ENCODE results near the gene PLEKHA8. TPM values are rescaled to one million over a fixed set of nuclear protein-coding genes. Genes with fewer than 3 reads are reported as not detected.

PLEKHA8 gene
- total RNA-seq, 1 donor from 2014 or later = 19.5 TPM

GRCh38 chr7:29988424-29989256 lies 39.6 kb upstream of the PLEKHA8 start:
- Mint-ChIP-seq H3K27me3 (ENCODE audit: unreplicated experiment) (no peaks in the 10 kb centered on the region), H3K27ac (ENCODE audit: unreplicated experiment) (peak overlapping the region; percentile 93), H3K9me3 (ENCODE audit: unreplicated experiment) (peaks cover 4% of the 10 kb centered on the region), H3K4me3 (ENCODE audit: unreplicated experiment) (peak overlapping the region; percentile 84), H3K36me3 (ENCODE audit: unreplicated experiment) (peaks cover 2% of the 10 kb centered on the region), H3K4me1 (ENCODE audit: unreplicated experiment) (peaks cover 26% of the 10 kb centered on the region)
- TF ChIP-seq, protein P1, sequence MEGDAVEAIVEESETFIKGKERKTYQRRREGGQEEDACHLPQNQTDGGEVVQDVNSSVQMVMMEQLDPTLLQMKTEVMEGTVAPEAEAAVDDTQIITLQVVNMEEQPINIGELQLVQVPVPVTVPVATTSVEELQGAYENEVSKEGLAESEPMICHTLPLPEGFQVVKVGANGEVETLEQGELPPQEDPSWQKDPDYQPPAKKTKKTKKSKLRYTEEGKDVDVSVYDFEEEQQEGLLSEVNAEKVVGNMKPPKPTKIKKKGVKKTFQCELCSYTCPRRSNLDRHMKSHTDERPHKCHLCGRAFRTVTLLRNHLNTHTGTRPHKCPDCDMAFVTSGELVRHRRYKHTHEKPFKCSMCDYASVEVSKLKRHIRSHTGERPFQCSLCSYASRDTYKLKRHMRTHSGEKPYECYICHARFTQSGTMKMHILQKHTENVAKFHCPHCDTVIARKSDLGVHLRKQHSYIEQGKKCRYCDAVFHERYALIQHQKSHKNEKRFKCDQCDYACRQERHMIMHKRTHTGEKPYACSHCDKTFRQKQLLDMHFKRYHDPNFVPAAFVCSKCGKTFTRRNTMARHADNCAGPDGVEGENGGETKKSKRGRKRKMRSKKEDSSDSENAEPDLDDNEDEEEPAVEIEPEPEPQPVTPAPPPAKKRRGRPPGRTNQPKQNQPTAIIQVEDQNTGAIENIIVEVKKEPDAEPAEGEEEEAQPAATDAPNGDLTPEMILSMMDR (IDR thresholded peaks at IDR 0.05) = no peak
- peak; percentile 86 for DNase-seq (ENCODE audit: extremely low spot score, unreplicated experiment)

DNA sequence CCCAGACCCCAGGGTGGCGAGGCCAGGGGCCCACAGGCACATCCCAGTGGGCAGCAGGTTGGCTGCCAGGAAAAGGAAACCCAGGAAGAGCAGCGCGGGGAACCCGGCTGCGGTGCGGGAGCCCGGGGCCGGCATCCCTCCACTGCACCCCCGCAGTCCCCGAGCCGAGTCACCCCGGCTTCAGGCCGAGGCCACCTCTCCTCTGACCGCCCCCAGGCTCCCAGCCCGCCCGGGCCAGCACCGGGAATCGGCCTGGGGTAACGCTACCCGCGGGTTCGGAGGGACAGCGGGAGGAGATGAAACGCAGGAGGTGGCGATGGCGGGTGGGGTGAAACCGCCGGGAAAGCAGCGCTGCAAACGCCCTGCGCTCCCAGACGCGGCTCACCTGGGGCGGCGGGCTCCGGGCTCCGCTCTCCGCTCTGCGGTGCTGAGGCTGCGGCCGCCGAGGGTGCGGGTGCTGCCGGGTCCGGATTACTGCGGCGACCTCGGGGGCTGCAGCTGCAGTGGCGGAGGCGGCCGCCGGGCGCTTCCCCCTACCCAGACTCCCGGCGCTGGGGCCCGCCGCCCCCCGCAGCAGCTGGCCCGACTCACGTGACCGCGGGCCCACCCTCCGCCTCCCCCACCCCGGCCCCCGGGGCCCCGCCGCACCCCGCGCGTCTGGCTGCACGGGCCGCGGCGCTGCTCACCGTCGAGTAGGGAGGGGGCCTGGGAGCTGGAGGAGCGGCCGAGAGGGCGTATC lies 38.8 kb upstream of the PLEKHA8 start, which contains the start of gene SCRN1:
TSS of gene SCRN1 (minus strand) at position 545 of the 739 bp plus-strand sequence. CDS start 20,734 bp downstream, outside the sequence.
- H3K9me3 Mint-ChIP-seq (ENCODE audit: unreplicated experiment) = peaks cover 4% of the 10 kb centered on the region
- peak within 1 kb of the TSS; percentile 84 for H3K4me3 Mint-ChIP-seq (ENCODE audit: unreplicated experiment)
- peaks cover 26% of the 10 kb centered on the region for H3K4me1 Mint-ChIP-seq (ENCODE audit: unreplicated experiment)
- DNase-seq (ENCODE audit: extremely low spot score, unreplicated experiment) = no peak
- TF ChIP-seq, protein P1 (IDR thresholded peaks at IDR 0.05) = no peak
- H3K36me3 Mint-ChIP-seq (ENCODE audit: unreplicated experiment) = no peaks in the 10 kb centered on the region
- H3K27ac Mint-ChIP-seq (ENCODE audit: unreplicated experiment) = peak within 1 kb of the TSS; percentile 93
- H3K27me3 Mint-ChIP-seq (ENCODE audit: unreplicated experiment) = no peaks in the 10 kb centered on the region

DNA sequence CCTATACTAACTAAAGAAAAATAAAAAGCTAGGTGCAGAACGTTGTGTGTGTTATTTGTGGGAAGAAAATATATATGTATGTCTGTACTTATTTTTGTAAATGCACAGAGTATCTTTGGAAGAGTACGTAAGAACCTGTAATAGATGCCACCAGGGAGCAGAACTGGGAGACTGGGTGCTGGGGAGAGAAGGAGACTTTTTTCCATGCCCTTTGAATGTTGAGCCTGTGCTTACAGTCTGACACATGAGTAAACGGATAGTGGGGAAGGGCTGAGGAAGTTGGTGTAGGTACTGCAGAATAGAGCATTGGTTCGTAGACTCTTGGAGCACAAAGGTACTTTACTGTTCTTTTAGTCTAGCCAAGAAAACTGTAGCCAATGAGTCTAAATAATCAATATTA lies 37.3 kb upstream of the PLEKHA8 start:
- Mint-ChIP-seq H3K9me3 (ENCODE audit: unreplicated experiment) (peaks cover 4% of the 10 kb centered on the region), H3K27ac (ENCODE audit: unreplicated experiment) (peak overlapping the region; percentile 90), H3K27me3 (ENCODE audit: unreplicated experiment) (no peaks in the 10 kb centered on the region), H3K4me3 (ENCODE audit: unreplicated experiment) (peak overlapping the region; percentile 84), H3K36me3 (ENCODE audit: unreplicated experiment) (no peaks in the 10 kb centered on the region), H3K4me1 (ENCODE audit: unreplicated experiment) (peaks cover 22% of the 10 kb centered on the region)
- TF ChIP-seq, protein P1 (IDR thresholded peaks at IDR 0.05) = no peak
- no peak for DNase-seq (ENCODE audit: extremely low spot score, unreplicated experiment)

DNA sequence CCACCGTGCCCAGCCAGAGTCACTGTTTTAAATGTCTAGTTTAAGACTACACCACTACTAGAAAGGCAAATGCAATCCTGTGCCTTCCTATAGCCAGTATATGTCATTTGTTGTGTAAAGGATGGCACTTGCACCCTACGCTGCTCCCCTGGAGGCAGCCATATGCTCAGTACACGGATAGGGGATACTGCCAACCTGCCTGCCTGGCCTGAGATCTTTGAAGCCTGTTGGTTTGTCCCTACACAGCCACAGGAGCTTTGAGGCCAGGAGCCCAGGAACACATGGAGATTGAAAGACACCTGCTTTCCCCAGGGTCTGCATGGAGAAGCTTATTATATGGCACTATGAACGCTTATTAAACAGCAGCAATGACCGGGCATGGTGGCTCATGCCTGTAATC lies 36.3 kb upstream of the PLEKHA8 start:
- H3K27me3 Mint-ChIP-seq (ENCODE audit: unreplicated experiment) = no peaks in the 10 kb centered on the region
- TF ChIP-seq, protein P1 (IDR thresholded peaks at IDR 0.05) = no peak
- H3K9me3 Mint-ChIP-seq (ENCODE audit: unreplicated experiment) = peaks cover 10% of the 10 kb centered on the region
- DNase-seq (ENCODE audit: extremely low spot score, unreplicated experiment) = no peak
- no peak overlapping the region for H3K4me3 Mint-ChIP-seq (ENCODE audit: unreplicated experiment)
- peaks cover 4% of the 10 kb centered on the region for H3K36me3 Mint-ChIP-seq (ENCODE audit: unreplicated experiment)
- H3K4me1 Mint-ChIP-seq (ENCODE audit: unreplicated experiment) = peaks cover 20% of the 10 kb centered on the region
- no peak overlapping the region for H3K27ac Mint-ChIP-seq (ENCODE audit: unreplicated experiment)

GRCh38 chr7:29993140-29993539 lies 35.1 kb upstream of the PLEKHA8 start:
- Mint-ChIP-seq H3K4me1 (ENCODE audit: unreplicated experiment) (peaks cover 9% of the 10 kb centered on the region), H3K9me3 (ENCODE audit: unreplicated experiment) (peaks cover 16% of the 10 kb centered on the region), H3K27me3 (ENCODE audit: unreplicated experiment) (no peaks in the 10 kb centered on the region), H3K4me3 (ENCODE audit: unreplicated experiment) (no peak overlapping the region), H3K27ac (ENCODE audit: unreplicated experiment) (no peak overlapping the region), H3K36me3 (ENCODE audit: unreplicated experiment) (peaks cover 4% of the 10 kb centered on the region)
- no peak for DNase-seq (ENCODE audit: extremely low spot score, unreplicated experiment)
- TF ChIP-seq, protein P1 (IDR thresholded peaks at IDR 0.05) = no peak

All from osteocyte (in vitro differentiated cells).